Measurements from ENCODE around the gene LINS1.

The LINS1 gene

GRCh38 chr15:100602064-100602822 lies at the start of gene LINS1, which contains the start of gene ASB7:
Gene LINS1, minus strand, starts transcription at chr15:100602184. Its CDS starts 21,342 bp downstream, at chr15:100580842.
Gene ASB7, plus strand, starts transcription at chr15:100602589. Its CDS starts 9,628 bp downstream, at chr15:100612217.
- peak; percentile 100 for DNase-seq

DNA sequence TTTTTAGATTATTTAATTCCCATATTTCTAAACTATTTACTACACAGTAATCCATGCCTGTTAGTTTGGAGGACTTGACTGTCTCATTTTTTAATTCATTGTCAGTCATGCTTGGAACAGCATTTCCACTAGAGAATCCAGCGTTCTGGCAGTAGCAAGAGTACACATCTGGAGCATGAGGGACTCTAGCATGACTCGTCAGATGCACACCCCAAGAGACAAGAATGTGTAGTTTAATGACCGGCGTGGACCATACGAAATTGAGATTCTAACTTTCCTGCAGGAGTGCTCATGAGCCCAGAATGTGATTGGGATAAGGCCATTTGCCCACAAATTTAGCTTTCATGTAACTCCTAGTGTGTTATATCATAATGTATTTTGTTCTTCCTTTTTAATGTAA lies 49.3 kb upstream of the LINS1 start:
- DNase-seq, result no peak

DNA sequence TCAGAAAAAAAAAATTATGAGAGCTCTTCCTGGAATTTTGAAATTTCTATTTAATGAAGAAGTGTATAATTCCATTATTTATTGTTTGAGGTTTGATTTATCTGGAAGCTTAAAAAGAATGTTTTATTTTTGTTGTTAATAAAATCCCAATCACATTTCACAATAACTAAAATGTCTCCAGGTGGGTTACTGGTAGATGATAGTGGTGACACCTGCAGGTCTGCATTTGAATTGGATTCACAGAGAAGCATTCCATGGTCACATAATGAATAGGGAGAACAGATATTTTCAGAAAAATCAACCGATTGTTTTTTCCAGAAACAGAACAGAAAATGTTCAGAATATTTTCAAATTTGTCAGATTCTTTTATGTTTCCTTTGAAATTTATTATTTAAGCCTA lies 48.7 kb upstream of the LINS1 start:
- DNase-seq, result no peak

DNA sequence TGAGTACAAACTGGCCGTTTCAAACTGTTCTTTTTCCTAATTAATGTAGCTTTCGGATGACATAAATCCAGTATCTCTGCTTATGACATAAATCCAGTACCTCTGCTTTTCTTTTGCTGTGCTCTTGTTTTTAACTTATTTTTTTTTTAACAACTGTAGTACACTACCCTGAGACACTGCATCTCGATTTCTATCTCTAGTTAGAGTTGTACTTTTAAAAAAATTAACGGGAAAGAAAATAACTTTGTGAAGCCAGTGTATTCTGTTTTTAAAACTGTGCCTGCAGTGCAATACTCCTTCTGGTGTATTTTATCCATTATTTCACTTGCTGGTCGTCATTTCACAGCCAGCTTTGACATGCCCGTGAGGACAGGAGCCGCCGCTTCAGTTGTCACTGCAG lies 47.0 kb upstream of the LINS1 start:
- no peak for DNase-seq

- no peak for DNase-seq
Observed at GRCh38 chr15:100645671-100646070, 43.7 kb upstream of the LINS1 start.

DNA sequence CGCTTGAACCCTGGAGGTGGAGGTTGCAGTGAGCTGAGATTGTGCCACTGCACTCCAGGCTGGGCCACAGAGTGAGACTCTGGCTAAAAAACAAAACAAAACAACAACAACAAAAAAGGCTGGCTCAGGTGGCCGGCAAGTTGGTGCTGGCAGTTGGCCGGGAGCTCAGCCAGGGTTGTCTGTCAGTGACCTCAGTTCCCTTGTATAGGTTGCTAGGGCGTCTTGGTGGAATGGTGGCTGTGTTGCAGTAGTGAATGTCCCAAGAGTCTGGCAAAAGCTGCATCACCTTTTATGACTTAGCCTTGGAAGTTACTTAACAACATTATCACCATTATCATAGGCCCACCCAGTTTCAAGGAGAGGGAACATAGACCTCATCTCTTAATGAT lies 41.0 kb upstream of the LINS1 start:
- no peak for DNase-seq

GRCh38 chr15:100642213-100642949 lies 40.4 kb upstream of the LINS1 start:
- DNase-seq, result no peak

DNA sequence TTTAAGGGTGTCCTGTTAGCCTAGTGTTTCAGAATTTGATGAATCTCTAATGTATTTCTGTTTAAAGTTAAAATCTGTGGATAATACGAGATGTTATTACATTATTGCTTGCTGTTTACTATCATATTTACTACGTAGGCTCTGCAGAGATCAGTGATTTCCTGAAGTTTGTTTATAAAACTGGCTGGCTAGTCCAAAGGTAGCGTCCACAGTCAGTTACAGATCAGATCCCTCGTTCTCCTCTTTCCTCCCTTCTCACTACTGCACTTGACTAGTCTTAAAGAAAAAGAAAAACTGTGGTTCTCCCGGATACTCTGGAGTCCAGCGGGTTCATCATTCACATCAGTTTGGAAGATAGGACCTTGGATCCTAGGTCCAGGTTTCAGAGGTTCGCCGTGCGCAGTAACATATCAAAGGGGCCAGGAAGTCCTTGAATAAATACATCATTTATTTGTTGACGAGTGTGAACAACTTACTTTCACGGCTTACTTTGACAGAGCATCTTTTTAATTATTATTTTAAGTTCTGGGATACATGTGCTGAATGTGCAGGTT lies 36.3 kb upstream of the LINS1 start:
- no peak for DNase-seq

DNA sequence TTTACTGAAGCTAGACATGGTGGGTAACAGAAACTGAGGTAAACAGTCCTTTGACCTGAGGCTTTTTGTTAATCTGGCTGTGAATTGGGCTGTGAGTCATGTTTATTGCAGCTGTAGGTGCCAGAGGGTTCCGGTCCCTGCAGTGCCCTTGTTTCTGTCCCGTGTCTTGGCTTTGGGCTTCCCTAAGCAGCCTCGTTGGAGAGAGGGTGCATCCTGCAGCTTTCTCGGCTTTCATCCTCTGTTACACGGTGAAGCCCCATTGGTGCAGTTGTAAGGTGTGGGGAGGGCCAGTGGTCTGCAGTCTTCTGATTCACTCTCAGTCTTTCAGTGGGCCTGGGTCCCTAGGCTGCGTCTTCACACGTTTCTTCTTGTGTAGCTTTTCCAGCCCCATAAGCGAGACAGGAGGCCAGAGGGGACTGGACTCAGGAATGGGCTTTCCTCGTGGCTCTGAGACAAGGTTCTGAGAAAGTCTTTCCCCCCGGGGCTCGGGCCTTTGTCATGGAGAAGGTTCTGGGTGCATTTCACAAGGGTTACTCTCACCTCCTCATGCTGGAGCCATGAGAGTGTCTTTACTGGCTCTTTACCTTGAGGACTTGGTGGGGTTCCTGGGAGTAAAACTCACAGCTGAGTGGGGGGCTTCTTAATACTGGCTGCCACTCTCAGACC lies 33.6 kb upstream of the LINS1 start:
- DNase-seq, result no peak

DNA sequence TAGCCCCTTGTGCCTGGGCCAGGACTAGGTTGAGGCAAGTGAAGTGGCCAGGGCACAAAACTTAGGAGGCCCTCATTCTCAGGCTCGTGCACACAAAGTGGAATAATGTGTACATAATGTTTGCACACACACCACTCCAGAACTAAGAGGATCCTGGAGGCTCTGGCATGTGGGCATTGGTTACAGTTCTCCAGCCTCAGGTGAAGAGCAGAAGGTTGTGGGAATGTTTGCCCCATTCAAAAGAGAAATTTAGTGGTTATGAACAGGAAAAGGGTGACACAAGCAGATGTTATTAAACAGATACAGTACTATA lies 31.7 kb upstream of the LINS1 start:
- DNase-seq, result peak in 1 of 3 experiments; percentile 53

DNA sequence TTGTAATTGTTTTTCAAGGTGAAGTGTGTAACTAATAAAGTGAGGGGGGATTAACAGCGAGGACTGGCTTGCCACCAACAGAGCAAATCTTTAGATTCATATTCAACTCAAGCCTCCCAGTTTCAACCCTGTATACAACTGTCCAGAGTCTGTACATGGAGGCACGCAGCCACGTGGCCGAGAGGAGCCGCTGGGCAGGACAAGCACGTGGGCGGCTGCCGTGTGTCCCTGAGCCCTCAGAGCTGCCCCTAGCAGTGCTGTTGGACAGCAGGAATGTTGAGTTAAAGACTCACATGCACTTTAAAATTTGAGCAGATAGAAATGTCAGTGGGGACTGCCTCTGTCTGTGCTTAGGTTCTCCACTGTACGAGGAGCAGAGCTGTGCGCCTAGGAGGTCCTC lies 29.8 kb upstream of the LINS1 start:
- DNase-seq, result no peak

GRCh38 chr15:100628746-100629145 lies 26.8 kb upstream of the LINS1 start:
- no peak for DNase-seq

- DNase-seq, result peak; percentile 35 to 90 (median 87)
Observed at GRCh38 chr15:100627789-100628395, 25.9 kb upstream of the LINS1 start.

GRCh38 chr15:100623301-100623700 lies 21.3 kb upstream of the LINS1 start:
- no peak for DNase-seq

- DNase-seq, result no peak
Observed at GRCh38 chr15:100616700-100617099, 14.7 kb upstream of the LINS1 start.

GRCh38 chr15:100615801-100616200 lies 13.8 kb upstream of the LINS1 start:
- DNase-seq, result no peak

- no peak for DNase-seq
Observed at GRCh38 chr15:100614918-100615317, 12.9 kb upstream of the LINS1 start.

DNA sequence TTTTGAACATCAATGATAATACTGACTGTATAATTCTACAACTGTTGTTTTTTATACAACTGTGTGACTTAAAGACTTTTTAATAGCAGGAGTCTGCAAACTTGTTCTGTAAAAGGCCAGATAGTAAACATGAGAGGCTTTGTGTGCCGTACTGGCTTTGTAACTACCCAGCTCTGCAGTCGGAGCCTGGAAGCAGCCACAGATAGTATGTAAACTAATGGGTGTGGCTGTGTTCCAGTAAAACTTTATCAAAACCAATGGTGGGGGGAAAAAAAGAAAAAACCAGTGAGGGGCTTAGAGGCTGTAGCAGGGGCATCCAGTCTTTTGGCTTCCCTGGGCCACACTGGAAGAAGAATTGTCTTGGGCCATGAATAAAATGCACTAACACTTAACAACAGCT lies 12.4 kb upstream of the LINS1 start:
- DNase-seq, result no peak

DNA sequence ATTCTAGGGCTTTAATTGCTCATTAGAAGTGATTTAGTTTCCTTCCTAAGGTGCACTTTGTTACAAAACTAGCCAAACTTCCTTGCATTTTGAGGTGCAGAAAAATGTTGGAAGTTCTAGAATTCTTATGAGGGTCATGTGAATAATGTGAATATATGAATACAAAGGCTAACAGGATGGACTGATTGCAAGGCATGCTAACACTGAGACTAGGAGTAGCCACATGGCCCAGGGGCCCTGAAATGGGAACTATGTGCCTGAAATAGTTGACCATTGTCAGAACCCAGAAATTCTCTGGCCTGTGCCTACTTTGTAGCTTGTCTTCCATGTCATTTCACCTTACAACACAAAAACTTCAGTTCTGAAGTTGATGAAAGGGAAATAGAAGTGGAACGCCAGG lies 11.2 kb upstream of the LINS1 start:
- DNase-seq, result no peak

GRCh38 chr15:100612539-100612938 lies 10.6 kb upstream of the LINS1 start:
- no peak for DNase-seq

- peak in 2 of 3 experiments; percentile 52 to 54 for DNase-seq
Observed at GRCh38 chr15:100602823-100603393, 924 bp upstream of the LINS1 start.

GRCh38 chr15:100601617-100602063 lies 344 bp downstream of the LINS1 start:
- peak in 1 of 3 experiments; percentile 67 for DNase-seq

DNA sequence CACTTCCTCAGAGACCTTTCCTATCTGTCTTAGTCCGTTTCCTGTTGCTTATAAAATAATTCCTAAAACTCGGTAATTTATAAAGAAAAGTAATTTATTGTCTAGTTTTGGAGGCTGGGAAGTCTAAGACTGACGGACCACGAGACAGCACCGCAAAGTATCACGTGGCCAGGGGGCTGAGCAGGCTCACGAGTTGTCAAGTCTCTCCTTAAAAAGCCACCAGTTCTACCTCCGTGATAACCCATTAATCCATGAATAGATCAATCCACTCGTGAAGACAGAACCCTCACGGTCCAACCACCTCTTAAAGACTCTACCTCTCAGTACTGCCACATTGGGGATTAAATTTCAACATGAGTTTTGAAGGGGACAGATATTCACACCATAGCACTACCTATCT lies 821 bp downstream of the LINS1 start:
- no peak for DNase-seq

All from NCI-H1417 (cell line).